H1 (cell line): ENCODE data around the gene SLC26A9. TPM values are rescaled to one million over a fixed set of nuclear protein-coding genes. Genes with fewer than 3 reads are reported as not detected.

ENCODE experiments used
- CTCF ChIA-PET: fragments of 300-600 bp; sonication (Branson Sonifier 250); formaldehyde crosslinking; loops from one replicate; lab custom pipeline; 2021; ENCODE audit not compliant: partially characterized antibody; lab: Charles Lee
- POLR2A ChIA-PET: fragments of 300-600 bp; sonication (Branson Sonifier 250); formaldehyde crosslinking; loops from one replicate; lab custom pipeline; 2021; ENCODE audit warnings: inconsistent platforms; ENCODE audit not compliant: partially characterized antibody; lab: Charles Lee
- DNase-seq, 2 experiments: peaks; one replicate each; pipeline versions ENCODE4 v3.0.0 to v3.0.0-alpha.2; 2010 to 2022; ENCODE audit warnings: low spot score in 2 of 2, low read depth in 1 of 2, mixed read lengths in 1 of 2
- FAIRE-seq: peaks from 2 replicates; lab custom pipeline; 2011; peaks lifted over from hg19 to GRCh38; lab: Jason Lieb, UNC
- H2AFZ ChIP-seq: 2 replicates; pipeline ENCODE4 v1.8.1; 2012; ENCODE audit warnings: low read length, inconsistent platforms
- H2AK5ac ChIP-seq: 2 replicates; pipeline ENCODE4 v1.6.1; 2013; ENCODE audit warnings: low read depth, low read length
- H2BK120ac ChIP-seq: replicated peaks from 2 replicates; pipeline ENCODE3; 2013; ENCODE audit warnings: low read depth, low read length, inconsistent platforms
- H2BK12ac ChIP-seq: 2 replicates; pipeline ENCODE4 v1.6.1; 2013; ENCODE audit warnings: low read depth, low read length
- H2BK15ac ChIP-seq: 2 replicates; pipeline ENCODE4 v1.6.1; 2013; ENCODE audit warnings: low read length
- H2BK20ac ChIP-seq: 2 replicates; pipeline ENCODE4 v1.6.1; 2013; ENCODE audit warnings: low read length
- H2BK5ac ChIP-seq: 2 replicates; pipeline ENCODE4 v1.6.1; 2013; ENCODE audit warnings: low read depth, low read length
- H3K14ac ChIP-seq: 2 replicates; pipeline ENCODE4 v1.6.1; 2013; ENCODE audit warnings: inconsistent platforms; ENCODE audit not compliant: insufficient read length
- H3K18ac ChIP-seq: 2 replicates; pipeline ENCODE4 v1.6.1; 2013; ENCODE audit warnings: low read length; ENCODE audit errors: extremely low read depth
- H3K23ac ChIP-seq: 2 replicates; pipeline ENCODE4 v1.6.1; 2013; ENCODE audit warnings: inconsistent platforms; ENCODE audit not compliant: insufficient read length
- H3K23me2 ChIP-seq: 2 replicates; pipeline ENCODE4 v1.6.1; 2013; ENCODE audit warnings: low read depth, low read length
- H3K27ac ChIP-seq: 2 replicates; pipeline ENCODE4 v1.6.1; 2011; ENCODE audit warnings: low read depth, low read length, inconsistent platforms
- H3K27me3 ChIP-seq, 4 experiments: replicated peaks in 1 of 4; 1 replicate in 1 of 4; 2 replicates in 3 of 4; pipeline versions ENCODE4 v1.6.1 to v1.8.1; 2011 to 2013; ENCODE audit warnings: low read length in 3 of 4, mild to moderate bottlenecking in 3 of 4, inconsistent platforms in 2 of 4, mixed read lengths in 2 of 4, moderate library complexity in 1 of 4; ENCODE audit not compliant: control insufficient read depth in 3 of 4, insufficient read depth in 3 of 4; ENCODE audit errors: extremely low read depth in 1 of 4
- H3K36me3 ChIP-seq, 4 experiments: 2 replicates each; pipeline versions ENCODE4 v1.6.1 to v1.8.1; 2011 to 2013; ENCODE audit warnings: mild to moderate bottlenecking in 4 of 4, low read length in 3 of 4, moderate library complexity in 2 of 4, control low read depth in 1 of 4, inconsistent platforms in 1 of 4; ENCODE audit not compliant: insufficient read depth in 4 of 4, control insufficient read depth in 2 of 4
- H3K4ac ChIP-seq: replicated peaks from 2 replicates; pipeline ENCODE3; 2013; ENCODE audit warnings: low read length, low read depth, mixed read lengths, inconsistent platforms; ENCODE audit not compliant: insufficient read length
- H3K4me1 ChIP-seq, 4 experiments: replicated peaks in 1 of 4; 1 replicate in 1 of 4; 2 replicates in 3 of 4; pipeline versions ENCODE4 v1.6.1 to v1.8.1; 2011 to 2013; ENCODE audit warnings: low read length in 3 of 4, inconsistent platforms in 2 of 4, mixed read lengths in 1 of 4; ENCODE audit not compliant: insufficient read depth in 4 of 4, control insufficient read depth in 3 of 4
- H3K4me2 ChIP-seq, 2 experiments: 2 replicates each; pipeline versions ENCODE4 v1.6.1 to v1.8.1; 2011 to 2013; ENCODE audit warnings: low read depth in 2 of 2, low read length in 2 of 2, control low read depth in 1 of 2, inconsistent platforms in 1 of 2, mild to moderate bottlenecking in 1 of 2; ENCODE audit not compliant: insufficient read depth in 1 of 2
- H3K4me3 ChIP-seq, 4 experiments: fragments of 200-600, 300-600 bp in 1 of 4; sonication (generic), shearing (Covaris generic), sonication (Bioruptor Twin) in 1 of 4; 2 replicates each; pipeline versions ENCODE4 v1.5.1 to v1.8.1; 2011 to 2016; ENCODE audit warnings: low read length in 4 of 4, low read depth in 3 of 4, control low read depth in 2 of 4, inconsistent platforms in 2 of 4, mild to moderate bottlenecking in 2 of 4, mixed read lengths in 1 of 4, moderate library complexity in 1 of 4; ENCODE audit not compliant: insufficient read depth in 2 of 4; ENCODE audit errors: extremely low read depth in 1 of 4
- H3K56ac ChIP-seq: replicated peaks from 2 replicates; pipeline ENCODE3; 2013; ENCODE audit warnings: low read depth, mild to moderate bottlenecking, mixed read lengths, low read length, inconsistent platforms; ENCODE audit not compliant: insufficient read length
- H3K79me1 ChIP-seq: 2 replicates; pipeline ENCODE4 v1.6.1; 2013; ENCODE audit warnings: low read depth, low read length, control low read depth
- H3K79me2 ChIP-seq, 2 experiments: 2 replicates each; pipeline versions ENCODE4 v1.6.1 to v1.8.1; 2012 to 2013; ENCODE audit warnings: low read length in 2 of 2, mild to moderate bottlenecking in 2 of 2, inconsistent platforms in 1 of 2; ENCODE audit not compliant: insufficient read depth in 2 of 2, control insufficient read depth in 1 of 2
- H3K9ac ChIP-seq, 4 experiments: replicated peaks in 1 of 4; 1 replicate in 1 of 4; 2 replicates in 3 of 4; pipeline versions ENCODE4 v1.6.1 to v1.8.1; 2011 to 2013; ENCODE audit warnings: low read depth in 3 of 4, low read length in 3 of 4, control low read depth in 2 of 4, mild to moderate bottlenecking in 2 of 4, moderate library complexity in 2 of 4, inconsistent platforms in 1 of 4; ENCODE audit errors: extremely low read depth in 1 of 4
- H3K9me3 ChIP-seq, 2 experiments: 2 replicates each; pipeline versions ENCODE4 v1.6.1 to v1.8.1; 2012 to 2013; ENCODE audit warnings: mild to moderate bottlenecking in 2 of 2, moderate library complexity in 2 of 2, control low read depth in 1 of 2, inconsistent platforms in 1 of 2, low read depth in 1 of 2, low read length in 1 of 2, mixed read lengths in 1 of 2; ENCODE audit not compliant: insufficient read depth in 2 of 2
- H4K20me1 ChIP-seq, 2 experiments: replicated peaks in 1 of 2; 2 replicates each; pipeline versions ENCODE3 to v1.8.1; 2011 to 2013; ENCODE audit warnings: inconsistent platforms in 2 of 2, low read length in 2 of 2, mild to moderate bottlenecking in 1 of 2; ENCODE audit not compliant: insufficient read depth in 2 of 2, control insufficient read depth in 1 of 2
- H4K5ac ChIP-seq: 2 replicates; pipeline ENCODE4 v1.6.1; 2013; ENCODE audit warnings: low read length, low read depth, mixed read lengths, inconsistent platforms; ENCODE audit not compliant: insufficient read length
- H4K8ac ChIP-seq: 2 replicates; pipeline ENCODE4 v1.8.0; 2013; ENCODE audit warnings: mild to moderate bottlenecking, moderate library complexity, low read length, inconsistent platforms; ENCODE audit not compliant: insufficient read depth; ENCODE audit errors: extremely low read depth
- H4K91ac ChIP-seq: replicated peaks from 2 replicates; pipeline ENCODE3; 2013; ENCODE audit warnings: low read length, mixed read lengths, inconsistent platforms; ENCODE audit not compliant: insufficient read length
- BCL11A ChIP-seq, 2 experiments: IDR thresholded peaks; one replicate each; pipeline ENCODE4 v1.6.1; 2011; ENCODE audit warnings: low read depth in 2 of 2, low read length in 2 of 2, mild to moderate bottlenecking in 2 of 2
- EP300 ChIP-seq, 2 experiments: IDR thresholded peaks; 1 replicate in 1 of 2; 2 replicates in 1 of 2; pipeline ENCODE4 v1.6.1; 2011 to 2012; ENCODE audit warnings: low read depth in 2 of 2, low read length in 2 of 2, mild to moderate bottlenecking in 2 of 2, borderline replicate concordance in 1 of 2, inconsistent platforms in 1 of 2, moderate library complexity in 1 of 2
- GTF2F1 ChIP-seq: IDR thresholded peaks from 2 replicates; pipeline ENCODE4 v1.6.1; 2012; ENCODE audit warnings: low read depth, low read length, improper control_type of control experiment, borderline replicate concordance
- MAX ChIP-seq: IDR thresholded peaks from 2 replicates; pipeline ENCODE4 v1.6.1; 2012; ENCODE audit warnings: inconsistent platforms
- RFX5 ChIP-seq: IDR thresholded peaks from 2 replicates; pipeline ENCODE4 v1.6.1; 2011; ENCODE audit warnings: low read depth, low read length, improper control_type of control experiment, borderline replicate concordance
- SAP30 ChIP-seq: fragments of 300-600 bp; sonication (generic); IDR thresholded peaks from 2 replicates; pipeline ENCODE4 v1.7.1; 2012; ENCODE audit warnings: low read length, moderate library complexity, mild to moderate bottlenecking, inconsistent platforms; ENCODE audit not compliant: insufficient read depth, insufficient replicate concordance
- SP4 ChIP-seq: IDR thresholded peaks from 2 replicates; pipeline ENCODE4 v1.6.1; 2012; ENCODE audit warnings: low read length, inconsistent platforms
- SRF ChIP-seq: IDR thresholded peaks from 2 replicates; pipeline ENCODE4 v1.6.1; 2011; ENCODE audit warnings: mild to moderate bottlenecking, low read depth, low read length, moderate library complexity
- TBP ChIP-seq: IDR thresholded peaks from 2 replicates; pipeline ENCODE4 v1.6.1; 2011; ENCODE audit warnings: low read depth, low read length, improper control_type of control experiment
- WGBS, 2 experiments: shearing (Covaris generic) in 1 of 2; methylation state at CpG; one replicate each; pipeline versions ENCODE4 v1.1.6 to v1.1.7; 2013 to 2015; ENCODE audit warnings: low lambda C conversion rate in 2 of 2, mixed read lengths in 2 of 2, inconsistent platforms in 1 of 2, low coverage in 1 of 2, missing lambda C conversion rate in 1 of 2; ENCODE audit not compliant: insufficient replicate concordance in 2 of 2, insufficient coverage in 1 of 2, insufficient read length in 1 of 2; ENCODE audit errors: extremely low coverage in 1 of 2, missing lambda C conversion rate in 1 of 2; 5-methylcytosine and 5-hydroxymethylcytosine counted together
- polyA plus RNA-seq, 7 experiments: library from polyadenylated mRNA; depleted of rRNA in 3 of 7; stranded (reverse) in 5 of 7; unstranded in 2 of 7; fragments of >200 nt in 5 of 7; fragments of 200-250 nt in 2 of 7; gene quantifications; 1 replicate in 5 of 7; 2 replicates in 1 of 7; 4 replicates in 1 of 7; pipeline versions ENCODE4 v1.2.1 to v1.2.3, GENCODE V29; 2011 to 2013; ENCODE audit warnings: missing spikeins in 2 of 7, mixed read lengths in 2 of 7
- total RNA-seq: library from RNA; stranded (reverse); fragmentation: NEBNext Ultra II Directional; extraction: Animal tissue kit (Norgen Biotek cat#: 25700); gene quantifications from 2 replicates; pipeline ENCODE4 v1.2.1, GENCODE V29; 2021

SLC26A9 gene
- total and polyA plus RNA-seq, 2 of the 8 experiments (the other 6 are each of a cell fraction or from before 2014, with no cell fraction given): not detected

- H3K18ac ChIP-seq: no peak overlapping the region
- 84% methylated on average over 1 of the region's 1 CpG; no CpG with 5 or more reads in 1 of the 2 experiments for WGBS, 2 experiments
- H3K23me2 ChIP-seq: peaks cover 27% of the 10 kb centered on the region
- TF ChIP-seq MAX (no peak), GTF2F1 (no peak), SRF (no peak), RFX5 (no peak), BCL11A (IDR thresholded peaks at IDR 0.05; ENCODE audit: low read depth in 2 of 2, low read length in 2 of 2) (no peak), SAP30 (no peak), EP300 (IDR thresholded peaks at IDR 0.05; ENCODE audit: borderline replicate concordance in 1 of 2, low read depth in 2 of 2, low read length in 2 of 2) (no peak), SP4 (no peak), TBP (no peak)
- peaks cover 0 to 2% (median 0%) of the 10 kb centered on the region in 4 experiments; a peak in 3 of 7 replicates for H3K4me1 ChIP-seq
- no peak overlapping the region for H4K8ac ChIP-seq
- peaks cover 0 to 27% of the 10 kb centered on the region in 2 experiments for H4K20me1 ChIP-seq
- no peak overlapping the region for H3K27ac ChIP-seq
- H2BK5ac ChIP-seq: no peak overlapping the region
- H2AK5ac ChIP-seq: no peak overlapping the region
- CTCF ChIA-PET: interaction anchor here (1.0 to 2.1 kb wide), 8 partner anchors 9 to 179 kb away, joined by 3 to 9 read pairs (median 4); no protein-coding TSS in a partner anchor
- no peak overlapping the region for H2AFZ ChIP-seq
- H3K9ac ChIP-seq: no peak overlapping the region
- H3K79me1 ChIP-seq: peaks cover 5% of the 10 kb centered on the region
- no peak overlapping the region for H3K4ac ChIP-seq
- no peaks in the 10 kb centered on the region; a peak in 1 of 7 replicates for H3K27me3 ChIP-seq
- no peak overlapping the region for H3K4me2 ChIP-seq
- no peak overlapping the region for H2BK120ac ChIP-seq
- H3K4me3 ChIP-seq: no peak overlapping the region
- no peaks in the 10 kb centered on the region for H3K79me2 ChIP-seq
- no peak overlapping the region for H3K56ac ChIP-seq
- DNase-seq (no peak), FAIRE-seq (no peak)
- no peak overlapping the region for H4K5ac ChIP-seq
- POLR2A ChIA-PET: no interaction called here
- no peak overlapping the region for H2BK12ac ChIP-seq
- H3K36me3 ChIP-seq: no peaks in the 10 kb centered on the region; a peak in 1 of 8 replicates
- H4K91ac ChIP-seq: no peak overlapping the region
- H3K9me3 ChIP-seq: peaks cover 0 to 4% of the 10 kb centered on the region in 2 experiments; a peak in 1 of 4 replicates
- no peak overlapping the region for H3K14ac ChIP-seq
- no peak overlapping the region for H2BK15ac ChIP-seq
- H2BK20ac ChIP-seq: no peak overlapping the region
- no peak overlapping the region for H3K23ac ChIP-seq
These were observed 27.2 kb upstream of the SLC26A9 start for GRCh38 chr1:205970486-205970885.
